Esophagus squamous epithelium (tissue), 5 donors: Measurements from ENCODE around the gene FES. TPM values are rescaled to one million over a fixed set of nuclear protein-coding genes. Genes with fewer than 3 reads are reported as not detected.

Experiments
- DNase-seq: peaks from one replicate; lab custom pipeline; 2025; lab: John Stamatoyannopoulos, UW
- H3K27ac ChIP-seq, 4 donors: fragments of 200-600 bp; sonication (generic); one replicate each; pipeline ENCODE4 v1.5.1; 2016 to 2019; ENCODE audit warnings: mild to moderate bottlenecking in 1 of 4
- H3K27me3 ChIP-seq, 4 donors: fragments of 200-600 bp; sonication (generic); 1 replicate in 3 of 4; 2 replicates in 1 of 4; pipeline versions ENCODE4 v1.5.1 to v1.6.0; 2017 to 2021; ENCODE audit warnings: antibody characterized with exemption in 1 of 4
- H3K36me3 ChIP-seq, 3 donors: fragments of 200-600 bp; sonication (generic); one replicate each; pipeline ENCODE4 v1.5.1; 2016 to 2019
- H3K4me1 ChIP-seq, 3 donors: fragments of 200-600 bp; sonication (generic); one replicate each; pipeline ENCODE4 v1.5.1; 2017 to 2019
- H3K4me3 ChIP-seq, 4 donors: fragments of 200-600 bp; sonication (generic); 1 replicate in 3 of 4; 2 replicates in 1 of 4; pipeline ENCODE4 v1.5.1; 2016 to 2019; ENCODE audit warnings: mild to moderate bottlenecking in 2 of 4, moderate library complexity in 1 of 4
- H3K9me3 ChIP-seq, 3 donors: fragments of 200-600 bp; sonication (generic); one replicate each; pipeline ENCODE4 v1.5.1; 2016 to 2019
- POLR2A ChIP-seq, 4 donors: fragments of 450-650 bp; IDR thresholded peaks; one replicate each; pipeline ENCODE4 v1.6.1; 2017; ENCODE audit warnings: antibody characterized with exemption in 4 of 4, mild to moderate bottlenecking in 4 of 4, moderate library complexity in 3 of 4
- WGBS, 2 donors: methylation state at CpG; one replicate each; pipeline ENCODE4 v1.1.5; 2018; 5-methylcytosine and 5-hydroxymethylcytosine counted together
- intact Hi-C: fragments of 100-400 bp; cut with DNase I; formaldehyde crosslinking; loops from one replicate; pipeline ENCODE4 v1.15.0; 2022
- total RNA-seq, 4 donors: library from RNA; depleted of rRNA; stranded (reverse); fragments of >200 nt; gene quantifications; one replicate each; pipeline ENCODE4 v1.1.0, GENCODE V29; 2016
- TF ChIP-seq, protein P1 (sequence below), 6 experiments: fragments of 450-650 bp in 4 of 6; fragments of 200-600 bp in 2 of 6; sonication (generic) in 2 of 6; IDR thresholded peaks; one replicate each; pipeline ENCODE4 v1.5.1; 2016 to 2019; ENCODE audit warnings: antibody characterized with exemption in 6 of 6, mild to moderate bottlenecking in 4 of 6, moderate library complexity in 4 of 6
- donor health status: DM: yes; HTN: yes; CAD: no.

FES gene
- total RNA-seq, 4 donors from 2014 or later, result 1.8 to 13.4 (median 9.7) TPM

DNA sequence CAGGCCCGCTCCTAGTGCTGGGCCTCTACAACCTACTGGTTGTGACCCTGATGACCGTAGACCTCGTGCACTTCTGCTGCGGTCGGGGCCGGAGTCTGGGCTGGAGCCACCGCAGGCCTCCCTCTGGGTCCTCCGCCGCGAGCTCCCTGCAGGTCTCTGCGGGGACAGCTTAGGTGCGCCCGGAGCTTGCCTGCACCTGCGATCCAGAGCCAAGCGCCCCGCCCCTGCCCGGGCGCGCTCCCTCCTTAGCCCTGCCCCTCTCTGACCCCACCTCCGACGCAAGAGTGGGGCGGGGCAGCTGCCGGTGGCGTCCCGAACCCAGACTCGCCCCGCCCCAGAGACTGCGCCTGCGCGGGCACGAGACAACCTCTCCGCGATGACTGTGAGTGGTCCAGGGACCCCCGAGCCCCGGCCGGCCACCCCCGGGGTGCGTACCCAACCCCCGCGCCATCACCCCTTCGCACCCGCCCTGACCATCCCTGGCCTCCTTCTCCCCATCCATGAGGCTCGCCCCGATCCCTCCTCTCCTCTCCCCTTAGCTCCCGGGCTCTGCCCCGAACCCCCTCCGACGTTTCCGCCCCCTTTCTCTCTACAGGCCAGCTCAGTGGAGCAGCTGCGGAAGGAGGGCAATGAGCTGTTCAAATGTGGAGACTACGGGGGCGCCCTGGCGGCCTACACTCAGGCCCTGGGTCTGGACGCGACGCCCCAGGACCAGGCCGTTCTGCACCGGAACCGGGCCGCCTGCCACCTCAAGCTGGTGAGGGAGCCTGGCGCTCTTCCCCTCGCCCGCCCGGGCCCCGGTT lies 50.8 kb downstream of the FES start, which contains the start of gene UNC45A:
Gene UNC45A (plus strand): TSS at position 337 of the 803 bp plus-strand sequence. CDS start 40 bp downstream, at position 377.
- WGBS, 2 donors, result 0% methylated on average over 1 of the region's 65 CpGs; no CpG with 5 or more reads in 1 of the 2 donors
- DNase-seq, result peak; percentile 68
- H3K27me3 ChIP-seq, result no peaks in the 10 kb centered on the region
- H3K4me1 ChIP-seq, result peaks cover 33 to 70% (median 42%) of the 10 kb centered on the region in 3 donors
- TF ChIP-seq, protein P1, sequence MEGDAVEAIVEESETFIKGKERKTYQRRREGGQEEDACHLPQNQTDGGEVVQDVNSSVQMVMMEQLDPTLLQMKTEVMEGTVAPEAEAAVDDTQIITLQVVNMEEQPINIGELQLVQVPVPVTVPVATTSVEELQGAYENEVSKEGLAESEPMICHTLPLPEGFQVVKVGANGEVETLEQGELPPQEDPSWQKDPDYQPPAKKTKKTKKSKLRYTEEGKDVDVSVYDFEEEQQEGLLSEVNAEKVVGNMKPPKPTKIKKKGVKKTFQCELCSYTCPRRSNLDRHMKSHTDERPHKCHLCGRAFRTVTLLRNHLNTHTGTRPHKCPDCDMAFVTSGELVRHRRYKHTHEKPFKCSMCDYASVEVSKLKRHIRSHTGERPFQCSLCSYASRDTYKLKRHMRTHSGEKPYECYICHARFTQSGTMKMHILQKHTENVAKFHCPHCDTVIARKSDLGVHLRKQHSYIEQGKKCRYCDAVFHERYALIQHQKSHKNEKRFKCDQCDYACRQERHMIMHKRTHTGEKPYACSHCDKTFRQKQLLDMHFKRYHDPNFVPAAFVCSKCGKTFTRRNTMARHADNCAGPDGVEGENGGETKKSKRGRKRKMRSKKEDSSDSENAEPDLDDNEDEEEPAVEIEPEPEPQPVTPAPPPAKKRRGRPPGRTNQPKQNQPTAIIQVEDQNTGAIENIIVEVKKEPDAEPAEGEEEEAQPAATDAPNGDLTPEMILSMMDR (IDR thresholded peaks at IDR 0.05), result peak in 2 of 6 experiments; percentile 15 to 20
- TF ChIP-seq POLR2A (IDR thresholded peaks at IDR 0.05), result peak in 3 of 4 donors; percentile 14 to 85 (median 76)
- peak within 1 kb of the TSS; percentile 69 to 87 (median 76) for H3K4me3 ChIP-seq
- H3K27ac ChIP-seq, result peak within 1 kb of the TSS; percentile 89 to 94 (median 92)
- intact Hi-C loops, result no loop called here
- peaks cover 9 to 36% (median 10%) of the 10 kb centered on the region in 3 donors for H3K36me3 ChIP-seq
- H3K9me3 ChIP-seq, result no peaks in the 10 kb centered on the region

DNA sequence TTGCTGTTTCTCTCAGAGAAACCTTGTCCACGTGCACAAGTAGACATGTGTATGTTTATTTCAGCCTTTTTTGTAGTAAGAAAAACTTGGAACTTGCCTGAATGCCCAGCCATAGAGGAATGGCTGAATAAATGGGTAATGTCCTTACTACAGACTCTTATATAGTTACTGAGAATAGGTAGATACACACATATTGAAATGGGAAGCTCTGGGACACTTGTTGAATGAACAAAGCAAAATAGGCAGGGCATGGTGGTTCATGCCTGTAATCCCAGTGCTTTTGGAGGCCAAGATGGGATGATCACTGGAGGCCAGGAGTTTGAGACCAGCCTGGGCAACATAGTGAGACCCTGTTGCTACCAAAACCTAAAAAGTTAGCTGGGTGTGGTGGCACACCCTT lies 52.5 kb downstream of the FES start:
- Histone ChIP-seq H3K4me3 (no peak overlapping the region), H3K27me3 (no peaks in the 10 kb centered on the region), H3K4me1 (peaks cover 20 to 54% (median 29%) of the 10 kb centered on the region in 3 donors), H3K27ac (no peak overlapping the region), H3K9me3 (no peaks in the 10 kb centered on the region), H3K36me3 (peaks cover 22 to 53% (median 25%) of the 10 kb centered on the region in 3 donors)
- TF ChIP-seq, protein P1 (IDR thresholded peaks at IDR 0.05), result no peak
- no peak for TF ChIP-seq POLR2A (IDR thresholded peaks at IDR 0.05)
- intact Hi-C loops, result no loop called here
- WGBS, 2 donors, result 40 to 55% methylated on average over 1 of the region's 1 CpG
- DNase-seq, result no peak

- no peak for DNase-seq
- Histone ChIP-seq H3K4me1 (peaks cover 20 to 41% (median 26%) of the 10 kb centered on the region in 3 donors), H3K9me3 (no peaks in the 10 kb centered on the region), H3K27ac (no peak overlapping the region), H3K27me3 (no peaks in the 10 kb centered on the region), H3K4me3 (no peak overlapping the region), H3K36me3 (peaks cover 35 to 67% (median 38%) of the 10 kb centered on the region in 3 donors)
- 86 to 92% methylated on average over 5 of the region's 5 CpGs for WGBS, 2 donors
- no peak for TF ChIP-seq POLR2A (IDR thresholded peaks at IDR 0.05)
- TF ChIP-seq, protein P1 (IDR thresholded peaks at IDR 0.05), result no peak
- intact Hi-C loops, result no loop called here
Measured at GRCh38 chr15:90938261-90938660, 54.0 kb downstream of the FES start.

DNA sequence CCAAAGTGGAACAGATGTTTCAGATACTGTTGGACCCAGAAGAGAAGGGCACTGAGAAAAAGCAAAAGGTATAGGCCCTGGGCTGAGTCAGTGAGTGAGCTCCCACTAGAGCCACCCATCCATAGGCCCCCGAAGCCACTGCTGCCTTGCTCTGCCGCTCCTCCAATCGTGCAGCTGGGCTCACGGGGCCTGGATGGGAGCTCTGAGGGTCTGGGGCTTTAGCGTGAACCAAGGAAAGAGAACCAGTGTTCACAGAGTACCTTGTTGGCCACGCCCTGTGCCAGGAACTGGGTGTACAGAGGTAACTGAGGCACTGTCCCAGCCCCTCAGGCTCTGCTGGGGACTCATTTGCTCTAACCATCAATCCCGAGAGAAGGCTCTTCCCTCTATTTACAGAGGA lies 55.5 kb downstream of the FES start:
- 78 to 82% methylated on average over 3 to 5 of the region's 7 CpGs for WGBS, 2 donors
- intact Hi-C loops, result no loop called here
- H3K36me3 ChIP-seq, result peaks cover 48 to 82% (median 52%) of the 10 kb centered on the region in 3 donors
- H3K9me3 ChIP-seq, result no peaks in the 10 kb centered on the region
- no peak for TF ChIP-seq POLR2A (IDR thresholded peaks at IDR 0.05)
- TF ChIP-seq, protein P1 (IDR thresholded peaks at IDR 0.05), result no peak
- no peaks in the 10 kb centered on the region for H3K27me3 ChIP-seq
- no peak for DNase-seq
- H3K27ac ChIP-seq, result no peak overlapping the region
- H3K4me3 ChIP-seq, result no peak overlapping the region
- peaks cover 12 to 26% (median 14%) of the 10 kb centered on the region in 3 donors for H3K4me1 ChIP-seq

DNA sequence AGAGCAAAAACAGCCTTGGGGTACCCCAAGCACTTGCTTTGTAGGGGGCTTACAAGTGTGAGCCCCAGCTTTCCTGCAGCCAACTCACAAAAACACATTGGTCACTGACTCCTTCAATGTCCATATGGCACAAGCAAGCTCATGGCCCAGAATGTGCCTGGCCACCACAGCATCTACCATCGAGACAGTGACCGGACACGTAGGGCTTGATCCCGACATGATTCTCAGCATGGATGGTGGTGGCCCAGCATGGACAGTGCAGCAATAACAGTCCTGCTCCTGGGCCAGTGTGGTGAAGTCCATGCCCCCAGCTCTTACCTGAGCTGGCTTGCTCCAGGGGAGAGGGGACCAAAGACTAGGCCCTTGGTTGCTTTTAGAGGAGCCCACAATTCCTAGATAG lies 56.7 kb downstream of the FES start:
- WGBS, 2 donors, result 79 to 92% methylated on average over 4 of the region's 4 CpGs
- H3K4me1 ChIP-seq, result peaks cover 5 to 17% (median 10%) of the 10 kb centered on the region in 3 donors
- TF ChIP-seq, protein P1 (IDR thresholded peaks at IDR 0.05), result no peak
- TF ChIP-seq POLR2A (IDR thresholded peaks at IDR 0.05), result no peak
- no peak for DNase-seq
- peaks cover 52 to 95% (median 62%) of the 10 kb centered on the region in 3 donors for H3K36me3 ChIP-seq
- no peaks in the 10 kb centered on the region for H3K27me3 ChIP-seq
- H3K27ac ChIP-seq, result no peak overlapping the region
- H3K9me3 ChIP-seq, result no peaks in the 10 kb centered on the region
- H3K4me3 ChIP-seq, result no peak overlapping the region
- intact Hi-C loops, result no loop called here
